GM19193 (cell line): ENCODE measurements around the gene KLF18.

ENCODE experiments used
- POLR2A ChIP-seq: IDR thresholded peaks from 4 replicates; pipeline ENCODE4 v1.6.1; 2011; ENCODE audit not compliant: insufficient read depth, insufficient read length; ENCODE audit errors: extremely low read depth

KLF18 gene

GRCh38 chr1:44141531-44141930 is at the start of gene KLF18:
Gene KLF18 (minus strand): TSS chr1:44141631. CDS start chr1:44141631, 0 bp downstream.
- no peak for TF ChIP-seq POLR2A

GRCh38 chr1:44174630-44175029 is 33.2 kb upstream of the KLF18 start:
- TF ChIP-seq POLR2A, result no peak

- no peak for TF ChIP-seq POLR2A
Measured at GRCh38 chr1:44170281-44170823, 28.9 kb upstream of the KLF18 start.

- no peak for TF ChIP-seq POLR2A
Measured at GRCh38 chr1:44168520-44169098, 27.2 kb upstream of the KLF18 start.

- no peak for TF ChIP-seq POLR2A
Measured at GRCh38 chr1:44161546-44161945, 20.1 kb upstream of the KLF18 start.

- no peak for TF ChIP-seq POLR2A
Measured at GRCh38 chr1:44158871-44159270, 17.4 kb upstream of the KLF18 start.

GRCh38 chr1:44157903-44158302 is 16.5 kb upstream of the KLF18 start:
- TF ChIP-seq POLR2A, result no peak

- no peak for TF ChIP-seq POLR2A
Measured at GRCh38 chr1:44154049-44154448, 12.6 kb upstream of the KLF18 start.

GRCh38 chr1:44152692-44153091 is 11.3 kb upstream of the KLF18 start:
- no peak for TF ChIP-seq POLR2A

GRCh38 chr1:44151808-44152207 is 10.4 kb upstream of the KLF18 start:
- TF ChIP-seq POLR2A, result no peak

GRCh38 chr1:44151332-44151731 is 9.9 kb upstream of the KLF18 start:
- no peak for TF ChIP-seq POLR2A

GRCh38 chr1:44147582-44147981 is 6.2 kb upstream of the KLF18 start:
- no peak for TF ChIP-seq POLR2A

- no peak for TF ChIP-seq POLR2A
Measured at GRCh38 chr1:44146536-44147361, 5.3 kb upstream of the KLF18 start.

- no peak for TF ChIP-seq POLR2A
Measured at GRCh38 chr1:44144962-44145756, 3.7 kb upstream of the KLF18 start.

- TF ChIP-seq POLR2A, result no peak
Measured at GRCh38 chr1:44138239-44138638, 3.2 kb downstream of the KLF18 start.

GRCh38 chr1:44135886-44136285 is 5.5 kb downstream of the KLF18 start:
- TF ChIP-seq POLR2A, result no peak
